GM19455 (cell line): ENCODE data around the gene CD300C.
"Not testable (repeated sequence)": the region's sequence is repeated elsewhere in the genome, so short reads cannot be mapped to it uniquely, and the experiment has no call there.

Source experiments
- ATAC-seq: cut with Tn5 transposase; IDR thresholded peaks from one replicate; pipeline ENCODE4 v1.9.1; 2021; ENCODE audit not compliant: unreplicated experiment

The CD300C gene

GRCh38 chr17:74536890-74537289, 9.0 kb downstream of the CD300C start:
- no peak for ATAC-seq

GRCh38 chr17:74532115-74532514, 13.8 kb downstream of the CD300C start:
- no peak for ATAC-seq

DNA sequence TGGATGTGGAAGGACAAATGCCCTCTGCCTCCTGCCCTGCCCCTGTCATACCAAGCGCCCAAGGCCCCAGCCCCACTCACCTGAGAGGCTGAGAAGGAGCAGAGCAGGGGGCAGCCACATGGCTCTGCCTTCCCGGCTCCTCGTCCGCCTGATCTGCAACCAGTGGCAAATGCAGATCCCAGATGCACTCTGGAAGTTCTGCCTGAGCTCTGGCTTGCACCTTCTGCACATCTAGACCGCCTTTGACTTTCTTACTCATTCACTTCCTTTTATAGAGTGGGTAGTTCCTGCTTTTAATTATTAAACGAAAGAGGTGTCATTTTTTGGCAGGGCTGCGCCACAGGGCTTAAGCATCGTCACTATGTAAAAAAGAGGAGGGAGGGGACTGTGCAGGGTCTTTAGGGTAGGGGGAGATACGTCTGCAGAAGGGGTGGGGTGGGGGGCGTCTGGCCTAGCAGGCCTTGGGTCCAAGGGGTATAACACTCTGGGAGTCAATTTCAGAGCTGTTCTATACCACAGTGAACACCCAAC, 14.6 kb downstream of the CD300C start, which contains the start of gene CD300LB:
TSS of gene CD300LB (minus strand) at position 245 of the 531 bp plus-strand sequence. CDS start at position 120, 125 bp downstream.
- ATAC-seq: no peak

DNA sequence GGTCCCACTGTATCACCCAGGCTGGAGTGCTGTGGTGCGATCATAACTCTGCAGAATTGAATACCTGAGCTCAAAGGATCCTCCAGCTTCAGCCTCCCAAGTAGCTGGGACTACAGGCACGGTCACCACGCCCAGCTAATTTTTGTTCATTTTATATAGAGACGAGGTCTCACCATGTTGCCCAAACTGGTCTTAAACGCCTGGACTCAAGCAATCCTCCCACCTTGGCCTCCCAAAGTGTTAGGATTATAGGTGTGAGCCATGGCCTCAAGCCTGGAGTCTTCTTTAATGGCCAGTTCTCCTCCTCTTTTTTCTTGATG, 15.1 kb downstream of the CD300C start:
- no peak for ATAC-seq

DNA sequence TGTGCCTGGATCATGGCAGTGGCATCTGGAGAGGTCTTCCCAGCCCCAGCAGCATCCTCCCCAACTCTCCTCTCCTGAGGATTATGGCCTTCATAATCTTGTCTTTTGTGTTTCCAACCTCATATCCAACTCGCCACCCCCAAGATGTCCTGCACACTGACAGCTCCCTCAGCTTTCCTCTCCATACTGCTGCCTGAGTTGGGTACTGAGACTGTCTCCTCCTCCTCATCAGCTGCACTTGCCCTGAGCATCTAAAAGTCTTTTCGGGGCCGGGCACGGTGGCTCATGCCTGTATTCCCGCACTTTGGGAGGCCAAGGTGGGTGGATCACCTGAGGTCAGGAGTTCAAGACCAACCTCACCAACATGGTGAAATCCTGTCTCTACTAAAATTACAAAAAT, 16.7 kb downstream of the CD300C start:
- no peak for ATAC-seq

- ATAC-seq: no peak
Observed at GRCh38 chr17:74528491-74529199, 17.3 kb downstream of the CD300C start.

DNA sequence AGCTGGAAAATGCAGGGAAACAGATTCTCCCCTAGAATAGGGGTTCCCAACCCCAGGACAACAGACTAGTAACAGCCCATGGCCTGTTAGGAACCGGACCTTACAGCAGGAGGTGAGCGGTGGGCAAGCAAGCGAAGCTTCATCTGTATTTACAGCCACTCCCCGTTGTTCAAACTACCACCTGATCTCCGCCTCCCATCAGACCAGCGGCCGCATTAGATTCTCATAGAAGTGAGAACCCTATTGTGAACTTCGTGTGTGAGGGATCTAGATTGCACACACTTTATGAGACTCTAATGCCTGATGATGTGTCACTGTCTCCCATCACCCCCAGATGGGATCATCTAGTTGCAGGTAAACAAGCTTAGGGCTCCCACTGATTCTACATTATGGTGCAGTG, 18.2 kb downstream of the CD300C start:
- ATAC-seq: no peak

GRCh38 chr17:74527081-74527480, 18.8 kb downstream of the CD300C start:
- ATAC-seq: no peak

GRCh38 chr17:74526681-74527080, 19.2 kb downstream of the CD300C start:
- ATAC-seq: no peak

DNA sequence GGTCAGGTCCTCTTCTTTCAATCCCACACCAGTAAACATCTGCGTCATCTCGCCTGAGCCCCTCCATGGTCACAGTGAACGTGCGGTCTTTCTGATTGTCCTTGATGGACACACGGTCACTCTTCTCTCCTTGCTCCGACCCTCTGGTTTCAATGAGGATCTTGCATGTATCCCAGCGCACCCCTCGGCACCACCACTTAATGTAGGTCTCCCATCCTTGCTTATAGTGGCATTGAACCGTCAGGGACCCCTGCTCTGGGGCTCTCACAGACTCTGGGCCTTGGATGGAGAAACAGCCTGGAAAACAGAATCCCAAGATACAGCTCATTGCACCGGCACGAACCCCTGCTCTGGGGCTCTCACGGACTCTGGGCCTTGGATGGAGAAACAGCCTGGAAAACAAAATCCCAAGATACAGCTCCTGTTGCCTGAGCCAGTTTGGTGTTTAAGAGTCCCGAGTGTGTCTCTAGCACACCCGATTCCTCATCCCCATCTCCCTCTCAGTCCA, 20.1 kb downstream of the CD300C start:
- no peak for ATAC-seq

- no peak for ATAC-seq
Observed at GRCh38 chr17:74525465-74525725, 20.5 kb downstream of the CD300C start.

GRCh38 chr17:74524653-74525464, 21.1 kb downstream of the CD300C start:
- ATAC-seq: no peak

DNA sequence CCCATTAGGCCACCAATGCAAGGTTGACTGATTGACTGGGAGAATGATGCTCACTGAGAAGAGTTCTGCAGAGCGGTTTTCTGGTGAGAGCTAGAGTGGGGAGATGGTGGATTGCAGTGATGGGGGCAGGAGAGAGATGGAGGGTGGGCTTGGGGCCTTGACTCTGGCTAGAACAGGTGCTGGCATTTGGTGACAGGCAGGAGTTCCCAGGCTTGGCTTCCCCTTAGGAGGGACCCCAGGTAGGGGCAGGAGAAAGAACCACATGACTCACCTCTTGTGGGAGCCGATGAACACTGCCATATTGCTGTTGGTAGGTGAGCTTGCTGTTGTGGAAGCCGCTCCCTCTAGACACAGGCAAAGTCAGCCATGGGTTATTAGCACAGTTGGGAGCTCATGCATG, 22.6 kb downstream of the CD300C start:
- no peak for ATAC-seq

- ATAC-seq: no peak
Observed at GRCh38 chr17:74522381-74523105, 23.4 kb downstream of the CD300C start.

DNA sequence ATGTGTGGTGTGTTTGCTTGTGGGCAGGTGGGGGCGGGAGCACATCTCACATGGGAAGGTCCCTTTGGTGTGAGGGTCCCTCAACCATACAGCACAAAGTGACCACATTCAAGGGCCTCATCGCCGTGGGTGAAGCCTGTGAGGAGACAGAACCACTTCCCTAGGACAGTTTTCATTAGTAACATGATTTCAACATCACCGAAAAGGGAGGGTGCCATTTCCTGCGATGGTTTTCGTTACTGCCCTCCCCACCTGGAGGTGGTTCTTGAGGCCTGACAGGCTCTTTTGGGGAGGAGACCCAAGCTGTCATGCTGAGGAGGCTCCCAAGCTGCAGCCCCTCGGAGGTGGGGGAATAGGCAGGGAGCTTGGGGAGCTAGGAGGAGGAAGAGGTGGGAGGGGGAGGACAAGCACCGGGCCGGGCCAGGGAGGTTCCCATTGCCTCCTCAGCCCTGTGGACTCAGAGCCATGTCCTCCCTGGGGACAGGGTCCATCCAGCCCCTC, 24.2 kb downstream of the CD300C start:
- ATAC-seq: no peak

- ATAC-seq: no peak
Observed at GRCh38 chr17:74520790-74521480, 25.0 kb downstream of the CD300C start.

DNA sequence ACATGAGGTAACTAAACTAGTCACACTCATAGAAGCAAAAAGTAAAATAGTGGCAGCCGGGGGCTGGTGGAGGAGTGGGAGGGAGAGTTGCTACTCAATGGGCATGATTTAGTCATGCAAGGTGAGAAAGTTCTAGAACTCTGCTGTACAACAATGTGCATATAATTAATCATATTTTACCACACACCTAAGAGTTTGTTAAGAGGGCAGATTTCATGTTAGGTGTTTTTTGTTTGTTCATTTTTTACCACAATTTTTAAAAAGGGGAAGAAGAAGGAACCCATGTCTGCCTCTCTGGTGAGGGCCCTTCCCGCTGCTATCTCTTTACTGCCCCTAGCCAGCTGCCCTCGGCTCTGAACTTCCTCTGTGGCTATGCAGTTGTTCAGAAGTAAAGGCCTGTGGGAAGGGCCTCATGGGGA, 25.9 kb downstream of the CD300C start:
- ATAC-seq: no peak

DNA sequence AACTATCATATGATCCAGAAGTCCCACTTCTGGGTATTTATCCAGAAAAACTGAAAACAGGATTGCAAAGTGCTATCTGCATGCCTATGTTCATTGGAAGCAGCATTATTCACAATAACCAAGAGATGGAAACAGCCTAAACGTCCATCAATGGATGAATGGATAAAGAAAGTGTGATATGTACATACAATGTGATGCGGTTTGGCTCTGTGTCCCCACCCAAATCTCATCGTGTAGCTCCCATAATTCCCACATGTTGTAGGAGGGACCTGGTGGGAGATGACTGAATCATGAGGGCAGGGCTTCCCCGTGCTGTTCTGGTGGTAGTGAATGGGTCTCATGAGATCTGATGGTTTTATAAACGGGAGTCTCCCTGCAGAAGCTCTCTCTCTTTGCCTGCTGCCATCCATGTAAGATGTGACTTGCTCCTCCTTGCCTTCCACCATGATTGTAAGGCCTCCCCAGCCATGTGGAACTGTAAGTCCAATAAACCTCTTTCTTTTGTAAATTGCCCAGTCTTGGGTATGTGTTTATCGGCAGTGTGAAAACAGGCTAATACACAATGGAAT, 27.4 kb downstream of the CD300C start:
- not testable (repeated sequence) for ATAC-seq

DNA sequence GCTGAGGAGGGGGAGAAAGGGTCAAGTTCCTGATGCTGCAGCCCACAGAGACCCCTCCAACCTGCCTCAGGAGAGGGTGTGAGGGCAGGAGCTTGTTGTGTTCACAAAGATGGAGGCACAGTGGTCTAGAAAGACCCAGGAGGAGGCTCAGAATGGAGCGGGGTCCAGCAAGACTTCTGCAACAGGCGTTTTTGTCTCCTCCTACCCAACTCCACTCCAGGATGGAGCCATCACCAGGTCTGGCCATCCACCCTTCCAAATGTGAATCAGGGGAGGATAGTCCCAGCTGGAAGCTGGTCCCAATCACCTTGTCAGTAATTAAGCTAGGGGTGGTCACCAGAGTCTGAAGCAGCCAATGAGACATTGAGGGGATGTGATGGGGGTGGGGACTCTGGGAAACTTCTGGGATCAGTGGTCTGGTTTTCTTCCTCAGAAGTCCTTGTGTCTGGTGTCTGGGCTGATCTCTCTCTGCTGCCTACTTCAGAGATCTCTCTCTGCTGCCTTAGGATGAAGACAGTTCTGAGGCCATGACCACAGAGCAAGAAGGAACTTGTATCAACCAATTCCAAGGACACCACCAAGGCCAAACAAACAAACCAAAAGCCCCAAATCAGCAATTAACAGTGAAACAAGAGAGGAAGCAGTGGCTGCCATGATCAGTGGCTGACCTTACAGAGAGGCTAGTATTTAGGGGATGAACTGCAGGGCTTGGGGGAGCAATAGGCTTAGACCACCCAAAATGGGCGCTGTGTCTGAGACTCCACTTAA, 29.2 kb downstream of the CD300C start:
- ATAC-seq: no peak

- ATAC-seq: no peak
Observed at GRCh38 chr17:74515941-74516340, 30.0 kb downstream of the CD300C start.
